PFSK-1 (cell line): ENCODE measurements around the gene SHH.

Experiments
- FOXP2 ChIP-seq: optimal IDR thresholded peaks from 2 replicates; pipeline ENCODE3; 2011; ENCODE audit warnings: borderline replicate concordance, control low read depth, inconsistent platforms; ENCODE audit not compliant: insufficient read depth; ENCODE audit errors: extremely low read length, extremely low read depth
- POLR2AphosphoS5 ChIP-seq: IDR thresholded peaks from 2 replicates; pipeline ENCODE4 v1.6.1; 2012; ENCODE audit warnings: low read depth, mild to moderate bottlenecking, control low read depth, low read length, moderate library complexity
- REST ChIP-seq, 2 experiments: IDR thresholded peaks; 2 replicates each; pipeline versions ENCODE4 v1.6.1 to v1.8.0; 2011 to 2012; ENCODE audit warnings: low read depth in 2 of 2, low read length in 2 of 2, control low read depth in 1 of 2, inconsistent platforms in 1 of 2, mild to moderate bottlenecking in 1 of 2, moderate library complexity in 1 of 2; ENCODE audit not compliant: insufficient read depth in 1 of 2
- SIN3A ChIP-seq: IDR thresholded peaks from 2 replicates; pipeline ENCODE4 v1.6.1; 2012; ENCODE audit warnings: mild to moderate bottlenecking, low read length, moderate library complexity, borderline replicate concordance; ENCODE audit not compliant: insufficient read depth
- TAF1 ChIP-seq: IDR thresholded peaks from 2 replicates; pipeline ENCODE4 v1.6.1; 2012; ENCODE audit warnings: low read length, control low read depth, borderline replicate concordance; ENCODE audit not compliant: insufficient read depth

The SHH gene

GRCh38 chr7:155763691-155764437 is 48.4 kb downstream of the SHH start:
- TF ChIP-seq REST (IDR thresholded peaks at IDR 0.05; ENCODE audit: insufficient read depth in 1 of 2, low read depth in 2 of 2, low read length in 2 of 2) (0 out of 4 replicates have a peak, but pooled peaks of 1 of the 2 experiments have one; percentile 9), POLR2AphosphoS5 (no peak)

GRCh38 chr7:155763122-155763521 is 49.1 kb downstream of the SHH start:
- TF ChIP-seq FOXP2 (no peak), SIN3A (no peak), TAF1 (no peak), POLR2AphosphoS5 (no peak), REST (IDR thresholded peaks at IDR 0.05; ENCODE audit: insufficient read depth in 1 of 2, low read depth in 2 of 2, low read length in 2 of 2) (no peak)

GRCh38 chr7:155762655-155763054 is 49.6 kb downstream of the SHH start:
- TF ChIP-seq FOXP2 (no peak), POLR2AphosphoS5 (no peak), SIN3A (no peak), TAF1 (no peak), REST (IDR thresholded peaks at IDR 0.05; ENCODE audit: insufficient read depth in 1 of 2, low read depth in 2 of 2, low read length in 2 of 2) (no peak)

- no peak for TF ChIP-seq REST (IDR thresholded peaks at IDR 0.05; ENCODE audit: insufficient read depth in 1 of 2, low read depth in 2 of 2, low read length in 2 of 2)
- no peak for TF ChIP-seq POLR2AphosphoS5
- TF ChIP-seq SIN3A: no peak
- no peak for TF ChIP-seq TAF1
- no peak for TF ChIP-seq FOXP2
These were observed 50.2 kb downstream of the SHH start for GRCh38 chr7:155762036-155762435.

GRCh38 chr7:155761162-155761561 is 51.1 kb downstream of the SHH start:
- TF ChIP-seq POLR2AphosphoS5 (no peak), REST (IDR thresholded peaks at IDR 0.05; ENCODE audit: insufficient read depth in 1 of 2, low read depth in 2 of 2, low read length in 2 of 2) (no peak), FOXP2 (no peak), TAF1 (no peak), SIN3A (no peak)
